IPS-11a (cell line): ENCODE data around the gene LRRC3.
"Not testable (repeated sequence)": the region's sequence is repeated elsewhere in the genome, so short reads cannot be mapped to it uniquely, and the experiment has no call there.

Experiments
- H3K4me3 ChIP-seq: one replicate; pipeline ENCODE4 v1.5.1; 2013; ENCODE audit warnings: low read depth, low read length, control low read depth

LRRC3 gene

DNA sequence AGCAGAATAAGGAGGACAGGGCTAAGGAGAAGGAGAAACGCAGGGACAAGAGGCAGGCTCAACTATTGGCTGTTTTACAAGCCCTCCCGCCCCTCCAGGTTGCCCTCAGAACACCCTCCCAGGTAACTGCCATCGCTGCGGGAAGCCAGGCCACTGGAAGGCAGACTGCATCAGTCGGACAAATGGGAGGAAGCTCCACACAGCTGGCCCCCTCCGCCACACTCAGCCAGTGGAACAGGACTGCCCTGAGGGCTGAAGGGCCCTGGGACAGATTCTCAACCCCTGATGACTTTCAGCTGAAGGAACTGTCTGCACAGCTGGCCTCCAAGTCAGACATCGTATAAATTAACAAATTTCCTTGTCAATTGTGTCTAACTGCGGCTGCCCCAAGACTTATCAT, 21.8 kb downstream of the LRRC3 start:
- no peak overlapping the region for H3K4me3 ChIP-seq

DNA sequence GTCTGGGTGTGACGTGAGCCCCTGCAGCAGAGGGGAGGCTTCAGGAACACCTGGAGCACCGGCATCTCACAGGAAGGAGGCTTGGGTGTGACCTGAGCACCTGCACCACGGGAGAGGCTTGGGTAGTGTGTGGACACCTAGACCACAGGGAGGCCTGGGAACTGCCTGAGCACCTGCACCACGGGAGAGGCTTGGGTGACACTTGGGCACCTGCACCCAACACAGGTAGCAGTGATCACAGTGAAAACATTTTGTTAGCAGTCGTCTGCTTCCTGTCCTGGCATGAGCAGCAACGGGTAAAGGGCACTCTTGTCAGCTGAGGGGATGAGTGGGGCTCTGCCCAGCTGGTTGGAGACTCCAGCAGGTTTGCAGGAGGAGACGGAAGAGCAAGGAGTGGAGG, 22.4 kb downstream of the LRRC3 start:
- no peak overlapping the region for H3K4me3 ChIP-seq

DNA sequence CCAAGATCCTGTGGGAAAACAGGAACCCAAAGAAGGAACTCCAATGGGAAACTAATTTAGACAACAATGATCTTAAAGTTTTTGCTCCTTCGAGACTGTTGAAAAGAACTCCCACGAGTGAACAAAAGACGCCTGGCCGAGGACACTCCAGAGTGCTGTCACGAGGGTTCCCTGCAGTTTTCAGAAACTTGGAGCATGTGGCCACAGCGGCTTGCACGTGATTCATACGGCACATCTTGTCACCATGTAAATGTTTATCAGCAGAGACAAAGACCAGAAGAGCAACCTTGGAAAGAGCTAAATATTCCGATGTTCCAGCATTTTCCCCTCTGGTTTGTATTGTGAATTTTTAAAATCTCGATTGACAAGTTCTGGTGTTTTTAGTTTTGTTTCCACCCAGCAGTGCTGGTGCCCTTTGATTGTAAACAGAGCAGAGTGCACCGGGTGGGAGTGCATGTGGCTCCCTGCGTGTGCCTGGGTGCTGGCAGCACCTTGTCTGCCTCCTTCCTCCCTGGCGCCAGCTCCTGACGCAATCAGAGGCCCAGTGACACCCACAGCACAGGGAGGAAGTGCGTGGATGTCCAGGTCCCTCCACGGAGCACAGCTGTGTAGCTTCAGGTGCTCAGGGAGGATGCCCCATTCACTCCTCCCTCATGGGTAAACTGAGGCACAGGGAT, 23.0 kb downstream of the LRRC3 start:
- H3K4me3 ChIP-seq: no peak overlapping the region

DNA sequence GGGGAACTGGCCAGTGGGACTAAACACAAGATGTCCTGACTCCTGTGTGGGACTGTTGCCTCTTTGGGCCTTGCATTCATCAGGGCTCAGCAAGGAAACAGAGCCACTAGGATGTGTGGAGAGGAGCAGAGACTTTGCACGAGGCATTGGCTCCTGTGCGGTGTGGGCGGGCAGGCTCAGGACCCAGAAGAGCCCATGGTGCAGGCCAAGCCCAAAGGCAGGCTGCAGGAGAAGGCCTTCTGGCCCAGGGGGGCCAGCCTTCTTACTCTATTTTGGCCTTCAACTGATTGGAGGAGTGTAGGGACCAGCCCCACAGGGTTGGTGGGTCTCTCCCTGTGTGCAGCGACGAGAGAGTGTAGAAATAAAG, 23.5 kb downstream of the LRRC3 start:
- H3K4me3 ChIP-seq: no peak overlapping the region

DNA sequence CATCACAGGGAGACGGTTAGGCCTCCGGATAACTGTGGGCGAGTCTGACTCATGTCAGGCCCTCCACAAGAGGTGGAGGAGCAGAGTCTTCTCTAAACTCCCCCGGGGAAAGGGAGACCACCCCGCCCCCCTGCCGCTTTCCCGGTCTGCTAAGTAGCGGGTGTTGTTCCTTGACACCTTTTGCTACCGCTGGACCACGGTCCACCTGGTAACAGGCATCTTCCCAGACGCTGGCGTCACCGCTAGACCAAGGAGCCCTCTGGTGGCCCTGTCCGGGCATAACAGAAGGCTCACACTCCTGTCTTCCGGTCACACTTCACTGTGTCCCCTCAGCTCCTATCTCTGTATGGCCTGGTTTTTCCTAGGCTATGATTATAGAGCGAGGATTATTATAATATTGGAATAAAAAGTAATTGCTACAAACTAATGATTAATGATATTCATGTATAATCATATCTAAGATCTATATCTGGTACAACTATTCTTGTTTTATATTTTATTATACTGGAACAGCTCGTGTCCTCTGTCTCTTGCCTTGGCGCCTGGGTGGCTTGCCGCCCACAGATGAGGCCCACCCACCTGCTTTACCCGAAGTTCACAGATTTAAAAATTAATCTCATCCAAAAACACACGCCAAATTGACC, 24.4 kb downstream of the LRRC3 start:
- H3K4me3 ChIP-seq: not testable (repeated sequence)

DNA sequence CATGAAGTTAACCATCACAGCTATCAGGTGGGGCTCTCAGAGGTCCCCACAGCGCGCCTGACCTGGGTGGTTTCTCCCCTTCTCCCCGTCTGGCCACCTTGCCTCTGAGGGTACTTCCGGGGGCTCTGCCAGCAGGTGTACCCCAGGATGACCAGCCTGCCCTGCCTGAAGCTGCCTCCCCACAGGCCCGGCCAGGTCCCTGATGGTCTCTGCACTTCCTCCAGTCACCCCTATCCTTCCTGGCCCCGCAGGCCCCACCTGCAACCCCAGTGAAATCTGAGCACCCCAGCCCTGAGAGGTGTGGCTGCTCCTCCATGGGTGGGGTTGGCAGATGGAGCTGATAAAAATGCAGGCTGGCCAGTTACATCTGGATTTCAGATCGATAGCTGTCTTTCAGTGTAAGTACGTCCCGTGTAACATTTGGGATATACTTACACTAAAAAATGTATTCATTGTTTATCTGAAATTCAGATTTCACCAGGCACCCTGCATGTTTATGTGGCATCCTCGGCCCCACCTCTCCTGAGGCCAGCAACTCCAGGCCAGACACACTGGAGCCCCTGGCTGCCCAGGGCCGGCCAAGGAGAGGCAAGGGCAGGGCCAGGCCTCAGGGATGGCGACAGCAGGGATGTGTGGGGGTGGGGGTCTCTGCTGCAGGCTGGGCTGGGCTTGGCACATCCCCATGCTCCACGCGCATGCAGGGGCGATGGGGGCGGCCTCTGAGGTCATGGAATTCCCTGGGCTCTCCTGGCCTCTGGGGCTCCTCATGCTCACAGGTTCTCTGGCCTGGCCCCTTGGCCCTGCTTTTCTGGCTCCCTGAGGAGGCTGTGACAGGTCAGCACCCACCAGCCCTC, 25.1 kb downstream of the LRRC3 start:
- no peak overlapping the region for H3K4me3 ChIP-seq

DNA sequence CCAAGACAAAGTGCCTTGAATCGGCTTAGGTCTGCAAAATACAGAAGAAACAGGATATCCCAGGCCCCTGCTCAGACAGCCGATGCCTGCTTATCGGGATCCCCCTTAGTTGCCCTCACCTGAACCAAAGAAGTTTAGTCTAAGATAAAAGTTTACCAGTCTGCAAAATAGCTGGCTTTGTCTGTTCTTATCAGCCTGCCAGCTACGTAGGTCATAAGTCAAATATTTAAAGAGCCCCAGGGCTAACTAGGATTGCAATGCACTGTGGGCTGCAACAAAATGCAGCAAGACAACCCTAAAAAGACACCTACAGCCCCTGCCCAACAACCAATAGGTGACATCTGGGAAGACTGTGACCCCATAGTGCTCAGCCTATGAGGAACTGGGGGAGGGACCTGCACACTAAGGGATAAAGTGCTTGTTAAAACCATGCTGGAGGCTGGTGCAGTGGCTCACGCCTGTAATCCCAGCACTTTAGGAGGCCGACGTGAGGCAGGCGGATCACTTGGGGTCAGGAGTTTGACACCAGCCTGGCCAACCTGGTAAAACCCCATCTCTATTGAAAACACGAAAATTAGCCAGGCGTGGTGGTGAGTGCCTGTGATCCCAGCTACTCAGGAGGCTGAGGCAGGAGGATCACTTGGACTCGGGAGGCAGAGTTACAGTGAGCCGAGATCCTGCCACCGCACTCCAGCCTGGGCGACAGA, 27.4 kb downstream of the LRRC3 start:
- no peak overlapping the region for H3K4me3 ChIP-seq

DNA sequence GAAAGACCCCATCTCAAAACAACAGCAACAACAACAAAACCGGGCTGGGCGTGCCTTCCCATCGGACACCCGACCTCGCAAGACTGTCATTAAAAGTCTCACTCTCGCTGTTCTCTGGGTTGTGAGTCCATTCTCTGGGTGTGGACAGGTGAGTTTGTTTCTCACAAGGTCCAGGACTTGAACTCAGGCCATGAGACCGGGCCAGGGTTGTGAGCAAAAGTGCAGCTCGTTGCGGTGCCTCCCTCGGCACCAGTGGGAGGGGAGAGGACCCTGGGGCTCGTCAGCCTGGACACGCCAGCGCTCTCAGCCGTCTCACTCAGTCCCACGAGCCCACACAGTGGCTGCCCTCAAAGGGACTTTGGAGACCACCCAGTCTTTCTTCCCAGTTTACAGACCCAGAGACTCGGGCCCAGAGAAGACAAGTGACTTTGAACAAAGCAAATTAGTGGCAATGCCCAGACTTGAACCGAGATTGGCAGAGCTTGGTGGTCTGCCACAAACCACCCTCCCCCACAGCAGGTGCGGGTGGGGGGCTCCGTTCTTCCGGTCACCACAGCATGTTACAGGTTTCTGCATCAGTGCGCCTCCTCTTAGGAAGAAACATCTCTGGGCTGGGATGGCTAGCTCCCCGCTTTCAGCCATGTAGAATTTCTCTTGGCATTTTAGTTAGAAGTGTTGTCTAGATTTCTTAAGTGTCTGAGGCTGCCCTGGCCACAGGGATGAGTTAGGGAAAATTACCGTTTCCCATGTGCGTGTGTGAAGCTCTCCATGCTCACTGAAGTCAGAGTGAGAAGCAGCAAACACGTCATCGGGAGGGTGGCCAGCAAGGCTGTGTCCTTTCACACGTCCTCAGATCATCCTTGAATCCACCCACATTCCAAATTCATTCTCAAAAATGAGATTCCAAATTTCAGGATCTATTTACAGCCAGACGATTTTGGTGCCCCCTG, 28.3 kb downstream of the LRRC3 start:
- no peak overlapping the region for H3K4me3 ChIP-seq

DNA sequence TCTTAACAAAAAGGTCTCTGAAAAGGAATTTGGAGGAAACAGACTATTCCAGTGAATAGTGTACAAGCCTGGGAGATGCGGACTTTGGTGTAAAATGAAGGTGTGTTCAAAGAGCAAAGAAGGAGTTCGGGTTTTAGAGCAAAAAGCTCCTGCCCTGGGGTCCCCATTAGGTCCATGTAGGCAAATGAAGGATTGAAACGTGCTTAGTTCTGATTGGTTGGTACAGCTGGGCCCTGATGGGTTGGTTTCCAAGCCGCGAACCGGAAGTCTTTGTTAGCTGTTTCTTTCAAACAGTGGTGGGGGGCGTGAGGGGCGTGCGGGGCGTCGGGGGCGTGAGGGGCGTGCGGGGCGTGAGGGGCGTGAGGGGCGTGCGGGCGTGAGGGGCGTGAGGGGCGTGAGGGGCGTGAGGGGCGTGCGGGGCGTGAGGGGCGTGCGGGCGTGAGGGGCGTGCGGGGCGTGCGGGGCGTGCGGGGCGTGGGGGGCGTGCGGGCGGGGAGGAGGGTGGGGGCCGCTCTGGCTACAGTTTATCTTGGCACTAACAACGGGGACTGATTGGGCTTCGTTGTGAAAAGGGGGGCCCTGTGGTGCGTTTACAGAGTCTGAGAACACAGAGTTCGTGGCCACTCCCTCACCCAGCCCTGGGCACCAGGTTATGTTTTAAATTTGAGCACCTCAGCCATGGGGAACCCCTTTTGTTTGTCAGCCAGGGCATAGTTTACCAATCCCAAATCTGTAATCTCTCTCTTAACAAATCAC, 29.4 kb downstream of the LRRC3 start:
- no peak overlapping the region for H3K4me3 ChIP-seq

DNA sequence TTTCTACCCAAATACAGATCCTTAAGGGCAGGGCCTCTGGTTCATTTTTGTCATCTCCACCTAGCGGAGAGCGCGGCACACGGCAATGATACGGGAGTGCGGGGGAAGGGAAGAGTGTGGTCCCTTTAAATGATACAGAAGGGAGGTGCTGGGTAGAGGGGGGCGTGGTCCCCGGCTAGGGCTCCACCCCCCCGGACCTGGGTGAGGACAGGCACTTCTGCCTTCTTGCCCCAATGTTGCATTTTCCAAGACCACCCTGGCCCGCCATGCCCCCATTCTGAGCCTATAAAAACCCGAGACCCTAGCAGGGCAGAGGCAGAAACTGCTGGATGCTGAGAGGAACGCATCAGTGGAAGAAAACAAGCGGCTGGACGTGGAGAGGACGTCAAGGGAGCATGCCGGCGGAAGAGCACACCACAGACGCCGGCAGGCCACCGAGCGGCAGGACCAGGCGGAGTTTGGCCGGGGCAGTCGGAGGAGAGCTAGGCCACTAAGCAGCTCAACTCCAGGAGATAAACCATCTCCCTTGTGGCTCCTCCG, 30.0 kb downstream of the LRRC3 start:
- H3K4me3 ChIP-seq: no peak overlapping the region

DNA sequence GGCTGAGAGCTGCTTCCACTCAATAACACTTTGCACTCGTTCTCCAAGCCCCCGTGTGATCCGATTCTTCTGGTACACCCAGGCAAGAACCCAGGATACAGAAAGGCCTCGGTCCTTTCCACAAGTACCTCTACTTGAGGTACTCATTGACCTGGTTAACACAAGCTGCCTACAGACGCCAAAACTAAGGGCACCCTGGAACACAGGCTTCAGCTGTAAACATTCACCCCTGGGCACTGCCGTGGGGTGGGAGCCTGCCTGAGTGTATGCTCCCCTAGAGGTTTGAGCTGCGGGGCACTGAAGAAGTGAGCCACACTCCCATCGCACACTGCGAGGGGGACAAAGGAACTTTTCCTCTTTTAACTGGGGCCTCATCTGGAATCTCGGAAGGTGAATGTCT, 30.5 kb downstream of the LRRC3 start:
- no peak overlapping the region for H3K4me3 ChIP-seq

DNA sequence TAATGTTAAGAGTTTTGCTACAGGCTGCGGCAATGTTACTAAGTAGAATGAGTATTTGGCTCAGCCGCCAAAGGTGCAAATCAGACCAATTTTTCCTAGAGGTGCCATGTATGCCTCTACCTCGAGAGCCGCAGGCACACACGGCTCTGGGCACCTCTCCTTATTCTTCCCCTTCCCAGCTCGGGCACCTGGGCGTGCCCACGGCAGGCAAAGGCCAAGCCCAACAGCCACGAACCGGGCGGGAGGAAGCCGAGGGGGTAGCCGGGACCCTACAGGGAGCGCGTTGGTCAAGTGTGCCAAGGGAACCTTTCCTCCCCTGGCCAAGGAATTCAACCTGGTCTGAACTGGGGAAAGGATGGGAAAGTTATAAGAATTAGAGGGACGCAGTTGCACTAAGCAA, 31.0 kb downstream of the LRRC3 start:
- no peak overlapping the region for H3K4me3 ChIP-seq

DNA sequence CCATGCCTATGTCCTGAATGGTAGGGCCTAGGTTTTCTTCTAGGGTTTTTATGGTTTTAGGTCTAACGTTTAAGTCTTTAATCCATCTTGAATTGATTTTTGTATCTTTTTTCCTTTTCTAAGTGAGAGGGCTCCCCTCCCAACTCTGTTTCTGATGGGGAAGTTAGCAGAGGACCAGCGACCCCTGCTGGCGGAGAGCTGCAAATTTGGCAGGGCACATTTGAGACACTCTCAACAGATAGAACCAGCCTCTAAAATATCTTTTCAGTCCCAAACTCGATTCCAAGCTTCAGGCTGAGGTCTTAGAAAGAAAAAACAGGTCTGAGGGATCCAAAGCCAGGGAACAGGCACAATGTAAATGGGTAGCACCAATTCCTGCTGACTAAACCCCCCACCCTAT, 32.5 kb downstream of the LRRC3 start:
- no peak overlapping the region for H3K4me3 ChIP-seq

DNA sequence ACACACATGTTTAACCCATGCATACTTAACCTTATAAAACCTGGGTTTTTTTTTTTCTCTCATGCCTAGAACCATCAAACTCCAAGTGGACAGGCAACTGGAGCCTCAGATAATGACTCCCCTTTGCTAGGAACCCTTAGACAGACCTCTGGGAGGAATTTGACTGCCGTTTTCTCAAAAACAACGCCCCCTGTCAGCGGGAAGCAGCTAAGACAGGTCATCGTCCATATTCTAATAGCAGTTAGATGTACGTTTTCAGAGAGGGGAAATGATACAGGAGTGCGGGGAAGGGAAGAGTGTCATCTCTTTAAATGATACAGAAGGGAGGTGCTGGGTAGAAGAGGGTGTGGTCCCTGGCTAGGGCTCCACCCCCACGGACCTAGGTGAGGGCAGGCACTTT, 34.7 kb downstream of the LRRC3 start:
- H3K4me3 ChIP-seq: no peak overlapping the region

DNA sequence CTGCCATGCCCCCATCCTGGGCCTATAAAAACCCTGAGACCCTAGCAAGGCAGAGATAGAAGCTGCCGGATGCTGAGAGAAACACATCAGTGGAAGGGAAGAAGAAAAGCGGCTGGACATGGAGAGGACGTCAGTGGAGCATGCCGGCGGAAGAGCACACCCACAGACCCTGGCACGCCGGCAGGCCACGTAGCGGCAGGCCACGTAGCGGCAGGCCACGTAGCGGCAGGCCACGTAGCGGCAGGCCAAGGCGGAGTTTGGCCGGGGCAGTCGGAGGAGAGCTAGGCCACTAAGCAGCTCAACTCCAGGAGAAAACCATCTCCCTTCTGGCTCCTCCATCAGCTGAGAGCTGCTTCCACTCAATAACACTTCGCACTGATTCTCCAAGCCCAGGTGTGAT, 35.1 kb downstream of the LRRC3 start:
- H3K4me3 ChIP-seq: no peak overlapping the region

DNA sequence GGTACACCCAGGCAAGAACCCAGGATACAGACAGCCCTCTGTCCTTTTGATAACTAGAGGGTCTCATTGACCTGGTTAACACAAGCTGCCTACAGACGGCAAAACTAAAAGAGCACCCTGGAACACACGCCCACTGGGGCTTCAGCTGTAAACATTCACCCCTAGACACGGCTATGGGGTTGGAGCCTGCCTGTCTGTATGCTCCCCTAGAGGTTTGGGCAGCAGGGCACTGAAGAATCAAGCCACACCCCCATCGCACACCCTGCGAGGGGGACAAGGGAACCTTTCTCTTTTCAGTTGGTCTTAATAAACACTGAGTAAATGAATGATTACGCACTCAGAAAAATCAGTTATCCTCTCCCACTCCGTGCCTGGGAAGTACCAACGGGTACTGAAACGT, 35.5 kb downstream of the LRRC3 start:
- no peak overlapping the region for H3K4me3 ChIP-seq

DNA sequence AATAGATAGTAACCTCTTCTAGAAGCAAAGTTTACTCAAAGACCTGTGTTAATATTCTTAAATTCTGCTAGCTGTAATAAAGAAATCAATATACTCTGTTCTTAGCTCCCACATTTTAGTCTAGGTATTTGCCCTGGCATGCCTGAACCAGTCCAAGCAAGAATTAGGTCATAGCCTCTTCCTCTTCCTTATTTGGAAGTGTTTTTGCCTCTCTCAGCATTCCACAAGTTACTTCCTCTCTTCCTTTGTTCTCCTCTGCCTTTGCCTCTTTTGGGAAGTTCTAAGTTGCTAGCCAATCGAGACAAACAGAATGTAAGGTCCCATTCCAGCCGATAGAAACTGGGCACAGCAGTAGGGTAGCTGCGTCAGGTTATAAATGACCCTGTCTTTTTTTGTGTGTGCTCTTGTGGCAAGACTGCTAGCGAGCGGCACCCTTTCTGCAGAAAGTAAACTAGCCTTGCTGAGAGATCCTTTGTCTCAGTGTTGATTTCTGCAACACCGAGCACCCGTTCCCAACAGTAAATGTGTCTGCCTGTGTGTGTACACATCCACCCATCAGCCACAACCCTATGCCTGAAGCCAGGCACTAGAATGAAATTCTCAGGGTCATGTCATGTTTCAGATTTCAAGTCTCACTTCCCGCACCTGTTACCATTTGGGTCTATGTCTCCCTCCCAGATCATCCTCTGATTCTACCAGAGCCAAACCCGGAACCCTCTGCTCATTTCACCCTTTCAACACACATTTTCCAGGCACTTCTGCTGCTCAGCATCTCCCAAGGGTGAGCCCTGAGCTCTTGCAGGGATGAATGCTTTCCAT, 37.5 kb downstream of the LRRC3 start:
- H3K4me3 ChIP-seq: no peak overlapping the region

DNA sequence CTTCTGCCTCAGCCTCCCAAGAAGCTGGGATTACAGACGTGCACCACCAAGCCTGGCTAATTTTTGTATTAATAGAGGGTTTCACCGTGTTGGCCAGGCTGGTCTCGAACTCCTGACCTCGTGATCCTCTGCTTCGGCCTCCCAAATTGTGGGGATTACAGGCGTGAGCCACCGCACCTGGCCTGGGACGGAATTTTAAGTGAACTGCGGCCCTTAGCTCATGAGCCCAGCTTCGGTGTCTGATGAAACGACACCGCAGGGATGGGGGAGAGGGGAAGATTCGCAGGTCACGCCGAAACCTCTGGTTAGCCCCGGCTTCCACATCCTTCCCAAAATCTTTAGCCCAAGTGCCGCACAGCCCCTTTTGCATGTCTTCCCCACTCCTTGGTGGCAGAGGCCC, 39.1 kb downstream of the LRRC3 start:
- H3K4me3 ChIP-seq: no peak overlapping the region

DNA sequence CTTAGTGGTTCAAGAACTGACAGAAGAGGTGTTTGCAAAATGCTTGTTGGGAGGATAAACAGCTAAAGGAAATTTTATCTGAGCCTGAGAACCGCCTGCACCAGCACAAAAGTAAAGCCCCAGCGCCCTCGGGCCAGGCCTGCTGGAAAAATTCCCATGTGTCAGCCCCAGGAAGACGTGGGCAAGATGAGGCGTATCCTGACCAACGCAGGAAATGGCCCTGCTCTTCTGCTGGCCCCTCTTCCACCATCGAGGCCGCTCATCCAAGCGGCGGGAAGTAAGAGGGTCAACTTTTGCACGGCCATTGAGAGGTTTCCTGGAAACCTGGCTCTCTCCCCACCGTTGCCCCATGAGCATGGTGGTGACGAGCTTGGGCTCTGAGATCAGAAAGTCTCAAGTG, 39.6 kb downstream of the LRRC3 start:
- no peak overlapping the region for H3K4me3 ChIP-seq
